Breast epithelium (tissue), 3 donors: ENCODE data around the gene RSF1.

Experiments used
- POLR2A ChIP-seq: fragments of 450-650 bp; IDR thresholded peaks from one replicate; pipeline ENCODE4 v1.6.1; 2016; ENCODE audit warnings: antibody characterized with exemption, mild to moderate bottlenecking, moderate library complexity
- POLR2AphosphoS5 ChIP-seq, 3 donors: sonication (generic); formaldehyde crosslinking; IDR thresholded peaks; one replicate each; pipeline ENCODE4 v1.6.1; 2017; ENCODE audit warnings: antibody characterized with exemption in 3 of 3
- TF ChIP-seq, protein P1 (sequence below), 3 donors: fragments of 450-650 bp; IDR thresholded peaks; one replicate each; pipeline ENCODE4 v1.5.1; 2016 to 2017; ENCODE audit warnings: antibody characterized with exemption in 3 of 3, mild to moderate bottlenecking in 3 of 3, moderate library complexity in 3 of 3

DNA sequence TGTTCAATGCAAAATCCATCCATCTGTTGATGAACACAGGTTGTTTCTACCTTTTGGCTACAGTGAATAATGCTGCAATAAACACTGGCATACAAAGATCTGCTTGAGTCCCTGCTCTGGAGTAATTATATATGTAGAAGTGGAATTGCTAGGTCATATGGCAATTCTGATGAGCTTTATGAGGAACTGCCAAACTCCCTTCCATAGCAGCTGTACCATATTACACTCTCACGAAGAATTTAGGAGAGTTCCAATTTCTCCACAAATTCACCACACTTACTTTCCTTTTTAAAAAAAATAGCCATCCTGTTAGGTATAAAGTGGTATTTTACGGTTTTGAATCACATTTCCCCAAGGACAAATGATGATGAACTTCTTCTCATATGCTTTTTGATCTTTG, 62.2 kb downstream of the RSF1 start:
- TF ChIP-seq, protein P1, sequence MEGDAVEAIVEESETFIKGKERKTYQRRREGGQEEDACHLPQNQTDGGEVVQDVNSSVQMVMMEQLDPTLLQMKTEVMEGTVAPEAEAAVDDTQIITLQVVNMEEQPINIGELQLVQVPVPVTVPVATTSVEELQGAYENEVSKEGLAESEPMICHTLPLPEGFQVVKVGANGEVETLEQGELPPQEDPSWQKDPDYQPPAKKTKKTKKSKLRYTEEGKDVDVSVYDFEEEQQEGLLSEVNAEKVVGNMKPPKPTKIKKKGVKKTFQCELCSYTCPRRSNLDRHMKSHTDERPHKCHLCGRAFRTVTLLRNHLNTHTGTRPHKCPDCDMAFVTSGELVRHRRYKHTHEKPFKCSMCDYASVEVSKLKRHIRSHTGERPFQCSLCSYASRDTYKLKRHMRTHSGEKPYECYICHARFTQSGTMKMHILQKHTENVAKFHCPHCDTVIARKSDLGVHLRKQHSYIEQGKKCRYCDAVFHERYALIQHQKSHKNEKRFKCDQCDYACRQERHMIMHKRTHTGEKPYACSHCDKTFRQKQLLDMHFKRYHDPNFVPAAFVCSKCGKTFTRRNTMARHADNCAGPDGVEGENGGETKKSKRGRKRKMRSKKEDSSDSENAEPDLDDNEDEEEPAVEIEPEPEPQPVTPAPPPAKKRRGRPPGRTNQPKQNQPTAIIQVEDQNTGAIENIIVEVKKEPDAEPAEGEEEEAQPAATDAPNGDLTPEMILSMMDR (IDR thresholded peaks at IDR 0.05) = no peak
- TF ChIP-seq POLR2A (no peak), POLR2AphosphoS5 (IDR thresholded peaks at IDR 0.05) (no peak)
